PC-3 (cell line): Measurements from ENCODE around the gene SEMA5A. TPM values are rescaled to one million over a fixed set of nuclear protein-coding genes. Genes with fewer than 3 reads are reported as not detected.

Source experiments
- ATAC-seq: fragments of 200-7000 bp; cut with Tn5 transposase; 2 replicates; pipeline ENCODE4 v1.9.1; 2020; ENCODE audit warnings: mild to moderate bottlenecking, moderate library complexity
- BruUV-seq: library from RNA; stranded (reverse); fragments of 400-500 nt; replicated peaks from 2 replicates; lab custom pipeline; 2021; lab: Mats Ljungman, UMichigan
- CTCF ChIA-PET: fragments of 300-600 bp; sonication (Branson Sonifier 250); formaldehyde crosslinking; loops from one replicate; lab custom pipeline; 2022; ENCODE audit warnings: antibody characterized with exemption; lab: Charles Lee
- POLR2A ChIA-PET: fragments of 300-600 bp; sonication (Branson Sonifier 250); formaldehyde crosslinking; loops from one replicate; lab custom pipeline; 2022; ENCODE audit warnings: antibody characterized with exemption; ENCODE audit not compliant: unreplicated experiment; lab: Charles Lee
- DNase-seq: peaks from one replicate; pipeline ENCODE4 v3.0.0-alpha.2; 2015
- H2AFZ ChIP-seq: fragments of 300-600 bp; sonication (generic); 2 replicates; pipeline ENCODE4 v1.6.0; 2016; ENCODE audit warnings: antibody characterized with exemption, low read length
- H3F3A ChIP-seq: fragments of 300-600 bp; sonication (generic); one replicate; pipeline ENCODE4 v1.6.0; 2017; ENCODE audit warnings: antibody characterized with exemption, low read length, control low read depth, mild to moderate bottlenecking; ENCODE audit not compliant: unreplicated experiment
- H3K27ac ChIP-seq: fragments of 300-600 bp; sonication (generic); 2 replicates; pipeline ENCODE4 v1.5.1; 2016; ENCODE audit warnings: mild to moderate bottlenecking, low read length
- H3K27me3 ChIP-seq: fragments of 300-600 bp; sonication (generic); 2 replicates; pipeline ENCODE4 v1.6.1; 2016; ENCODE audit warnings: low read length, mixed read lengths
- H3K36me3 ChIP-seq: fragments of 300-600 bp; sonication (generic); 2 replicates; pipeline ENCODE4 v1.6.1; 2016; ENCODE audit warnings: low read depth, mixed run types, low read length, mixed read lengths
- H3K4me1 ChIP-seq: fragments of 300-600 bp; sonication (generic); 2 replicates; pipeline ENCODE4 v1.5.1; 2016; ENCODE audit warnings: low read length; ENCODE audit not compliant: insufficient read depth
- H3K4me2 ChIP-seq: fragments of 300-600 bp; sonication (generic); 2 replicates; pipeline ENCODE4 v1.6.0; 2016; ENCODE audit warnings: low read length
- H3K4me3 ChIP-seq: fragments of 300-600 bp; sonication (generic); 2 replicates; pipeline ENCODE4 v1.5.1; 2016; ENCODE audit warnings: mild to moderate bottlenecking, low read length, mixed read lengths
- H3K79me2 ChIP-seq: fragments of 300-600 bp; sonication (generic); 2 replicates; pipeline ENCODE4 v1.6.1; 2017; ENCODE audit warnings: low read length, mixed read lengths
- H3K9ac ChIP-seq: fragments of 300-600 bp; sonication (generic); 2 replicates; pipeline ENCODE4 v1.6.0; 2016; ENCODE audit warnings: mild to moderate bottlenecking, low read length
- H3K9me2 ChIP-seq: fragments of 300-600 bp; sonication (generic); replicated peaks from 2 replicates; pipeline ENCODE4 v1.6.1; 2016; ENCODE audit warnings: mixed run types, low read length, mixed read lengths
- H3K9me3 ChIP-seq: fragments of 300-600 bp; sonication (generic); 2 replicates; pipeline ENCODE4 v1.6.1; 2016; ENCODE audit warnings: low read length, mixed read lengths
- H4K20me1 ChIP-seq: fragments of 300-600 bp; sonication (generic); 2 replicates; pipeline ENCODE4 v1.6.1; 2016; ENCODE audit warnings: low read length, mixed read lengths
- EZH2 ChIP-seq: fragments of 300-600 bp; sonication (generic); IDR thresholded peaks from one replicate; pipeline ENCODE4 v1.6.1; 2017; ENCODE audit warnings: antibody characterized with exemption, mild to moderate bottlenecking, low read length; ENCODE audit not compliant: unreplicated experiment
- EZH2phosphoT487 ChIP-seq: fragments of 300-600 bp; sonication (generic); IDR thresholded peaks from 2 replicates; pipeline ENCODE4 v1.6.1; 2018; ENCODE audit warnings: mild to moderate bottlenecking, antibody characterized with exemption, low read length, borderline replicate concordance
- intact Hi-C: fragments of 100-400 bp; cut with micrococcal nuclease; formaldehyde crosslinking; loops from 2 replicates; pipeline ENCODE4 v1.9.0; 2023
- total RNA-seq: library from RNA; depleted of rRNA; stranded (reverse); fragments of >200 nt; gene quantifications from 2 replicates; pipeline ENCODE4 v1.2.3, GENCODE V29; 2014
- TF ChIP-seq, protein P1 (sequence below): fragments of 300-600 bp; sonication (generic); conservative IDR thresholded peaks from 2 replicates; pipeline ENCODE4 v1.5.1; 2017; ENCODE audit warnings: antibody characterized with exemption, low read depth, mild to moderate bottlenecking, low read length

Gene SEMA5A
- total RNA-seq, 1 experiment from 2014 or later, result 4.4 TPM

DNA sequence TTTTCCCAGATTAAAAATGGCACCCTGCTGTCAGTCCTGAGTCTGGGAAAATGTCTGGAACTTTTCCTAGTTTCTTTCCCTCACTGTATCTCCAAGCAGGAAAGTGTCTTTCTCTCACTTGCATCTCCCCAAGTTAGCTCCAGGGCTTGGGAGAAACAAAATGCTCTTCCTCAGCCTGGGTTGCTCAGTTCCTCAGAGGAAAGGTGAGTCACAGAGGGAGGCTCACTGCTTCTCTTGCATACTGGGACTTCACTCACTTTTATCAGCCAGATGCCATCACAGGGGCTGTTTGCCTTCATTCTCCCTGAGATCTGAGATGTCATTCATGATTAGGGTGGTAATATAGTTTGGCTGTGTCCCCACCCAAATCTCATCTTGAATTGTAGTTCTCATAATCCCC is 519.9 kb downstream of the SEMA5A start:
- BruUV-seq, result no TSS peak

DNA sequence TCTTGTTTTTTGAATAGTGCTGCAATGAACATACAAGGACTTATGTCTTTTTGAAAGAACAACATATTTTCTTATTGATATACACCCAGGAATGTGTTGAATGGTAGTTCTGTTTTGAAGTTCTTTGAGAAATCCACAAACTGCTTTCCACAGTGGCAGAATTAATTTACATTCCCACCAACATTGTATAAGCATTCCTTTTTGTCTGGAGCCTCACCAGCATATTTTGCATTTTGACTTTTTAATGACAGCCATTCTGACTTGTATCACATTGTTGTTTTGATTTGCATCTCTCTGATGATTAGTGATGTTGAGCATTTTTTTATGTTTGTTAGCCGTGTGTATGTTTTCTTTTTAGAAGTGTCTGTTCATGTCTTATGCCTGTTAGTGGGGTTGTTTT is 524.9 kb downstream of the SEMA5A start:
- Histone ChIP-seq H4K20me1 (no peaks in the 10 kb centered on the region), H3K4me1 (no peaks in the 10 kb centered on the region), H3F3A (no peaks in the 10 kb centered on the region), H3K4me3 (no peak overlapping the region), H3K4me2 (no peak overlapping the region), H3K9me2 (no peaks in the 10 kb centered on the region), H3K27ac (no peak overlapping the region), H3K36me3 (no peaks in the 10 kb centered on the region; the same call in 1 of the 2 replicates), H3K9me3 (peaks cover 23% of the 10 kb centered on the region), H3K27me3 (no peaks in the 10 kb centered on the region), H2AFZ (no peak overlapping the region), H3K79me2 (no peaks in the 10 kb centered on the region), H3K9ac (no peak overlapping the region)
- ChIA-PET CTCF (no interaction called here), POLR2A (no interaction called here)
- BruUV-seq, result no TSS peak
- DNase-seq, result no peak
- TF ChIP-seq, protein P1, sequence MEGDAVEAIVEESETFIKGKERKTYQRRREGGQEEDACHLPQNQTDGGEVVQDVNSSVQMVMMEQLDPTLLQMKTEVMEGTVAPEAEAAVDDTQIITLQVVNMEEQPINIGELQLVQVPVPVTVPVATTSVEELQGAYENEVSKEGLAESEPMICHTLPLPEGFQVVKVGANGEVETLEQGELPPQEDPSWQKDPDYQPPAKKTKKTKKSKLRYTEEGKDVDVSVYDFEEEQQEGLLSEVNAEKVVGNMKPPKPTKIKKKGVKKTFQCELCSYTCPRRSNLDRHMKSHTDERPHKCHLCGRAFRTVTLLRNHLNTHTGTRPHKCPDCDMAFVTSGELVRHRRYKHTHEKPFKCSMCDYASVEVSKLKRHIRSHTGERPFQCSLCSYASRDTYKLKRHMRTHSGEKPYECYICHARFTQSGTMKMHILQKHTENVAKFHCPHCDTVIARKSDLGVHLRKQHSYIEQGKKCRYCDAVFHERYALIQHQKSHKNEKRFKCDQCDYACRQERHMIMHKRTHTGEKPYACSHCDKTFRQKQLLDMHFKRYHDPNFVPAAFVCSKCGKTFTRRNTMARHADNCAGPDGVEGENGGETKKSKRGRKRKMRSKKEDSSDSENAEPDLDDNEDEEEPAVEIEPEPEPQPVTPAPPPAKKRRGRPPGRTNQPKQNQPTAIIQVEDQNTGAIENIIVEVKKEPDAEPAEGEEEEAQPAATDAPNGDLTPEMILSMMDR, result no peak
- intact Hi-C loops, result no loop called here
- ATAC-seq, result no peak

More for the DNA sequence above, 519.9 kb downstream of the SEMA5A start:
- Histone ChIP-seq H4K20me1 (no peaks in the 10 kb centered on the region), H3K27me3 (no peaks in the 10 kb centered on the region), H3K4me1 (peaks cover 12% of the 10 kb centered on the region), H3K79me2 (no peaks in the 10 kb centered on the region), H2AFZ (no peak overlapping the region), H3F3A (no peaks in the 10 kb centered on the region), H3K27ac (no peak overlapping the region), H3K9me3 (peaks cover 23% of the 10 kb centered on the region), H3K9me2 (no peaks in the 10 kb centered on the region), H3K9ac (no peak overlapping the region), H3K4me3 (no peak overlapping the region), H3K4me2 (no peak overlapping the region), H3K36me3 (no peaks in the 10 kb centered on the region; the same call in 1 of the 2 replicates)
- intact Hi-C loops, result no loop called here
- ChIA-PET CTCF (no interaction called here), POLR2A (no interaction called here)
- no peak for DNase-seq
- no peak for ATAC-seq
- TF ChIP-seq, protein P1, result no peak

DNA sequence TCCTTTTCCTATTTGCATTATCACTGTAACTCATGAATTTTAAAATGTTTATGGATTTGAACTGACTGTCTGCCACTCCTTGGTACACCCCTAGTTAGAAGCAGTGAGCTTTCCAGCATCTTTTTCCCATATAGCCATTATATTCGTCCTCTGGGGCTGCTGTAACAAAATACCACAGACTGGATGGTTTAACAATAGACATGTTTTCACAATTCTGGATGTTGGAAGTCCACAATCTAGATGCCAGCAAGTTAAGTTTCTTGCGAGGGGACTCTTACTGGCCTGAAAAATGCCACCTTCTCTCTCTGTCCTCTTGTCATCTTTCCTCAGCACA is 530.0 kb downstream of the SEMA5A start:
- Histone ChIP-seq H3K27me3 (no peaks in the 10 kb centered on the region), H3K79me2 (no peaks in the 10 kb centered on the region), H3K27ac (no peak overlapping the region), H3K4me3 (no peak overlapping the region), H3F3A (no peaks in the 10 kb centered on the region), H3K9me2 (no peaks in the 10 kb centered on the region), H3K36me3 (no peaks in the 10 kb centered on the region), H3K4me1 (peaks cover 13% of the 10 kb centered on the region), H3K9me3 (no peaks in the 10 kb centered on the region), H2AFZ (no peak overlapping the region), H3K4me2 (no peak overlapping the region), H3K9ac (no peak overlapping the region), H4K20me1 (no peaks in the 10 kb centered on the region)
- no TSS peak for BruUV-seq
- ChIA-PET CTCF (no interaction called here), POLR2A (no interaction called here)
- no peak for DNase-seq
- TF ChIP-seq EZH2phosphoT487, result no peak
- no peak for TF ChIP-seq EZH2
- TF ChIP-seq, protein P1, result no peak
- ATAC-seq, result no peak
- intact Hi-C loops, result no loop called here
